Measurements from ENCODE around the gene SNRNP35. TPM values are rescaled to one million over a fixed set of nuclear protein-coding genes. Genes with fewer than 3 reads are reported as not detected.

Gene SNRNP35
- total and polyA plus RNA-seq, 2 of the 8 experiments (the other 6 are each of a cell fraction or from before 2014, with no cell fraction given): 8.0 to 16.9 TPM

- Histone ChIP-seq H3K18ac (ENCODE audit: extremely low read depth, low read length) (no peak overlapping the region), H3K9ac (replicated peaks in 1 of 4; ENCODE audit: extremely low read depth in 1 of 4, low read depth in 3 of 4, low read length in 3 of 4) (no peak overlapping the region), H3K36me3 (ENCODE audit: control insufficient read depth in 2 of 4, insufficient read depth in 4 of 4, low read length in 3 of 4) (no peaks in the 10 kb centered on the region), H2AFZ (ENCODE audit: low read length) (no peak overlapping the region), H2BK20ac (ENCODE audit: low read length) (no peak overlapping the region), H3K4me3 (ENCODE audit: extremely low read depth in 1 of 4, insufficient read depth in 2 of 4, low read depth in 3 of 4, low read length in 4 of 4) (no peak overlapping the region), H2BK5ac (ENCODE audit: low read depth, low read length) (no peak overlapping the region), H3K4me1 (replicated peaks in 1 of 4; ENCODE audit: control insufficient read depth in 3 of 4, insufficient read depth in 4 of 4, low read length in 3 of 4) (peaks cover 0 to 2% (median 0%) of the 10 kb centered on the region in 4 experiments; a peak in 1 of 7 replicates), H3K14ac (ENCODE audit: insufficient read length) (no peak overlapping the region), H2BK12ac (ENCODE audit: low read depth, low read length) (no peak overlapping the region), H4K91ac (replicated peaks; ENCODE audit: insufficient read length, low read length) (no peak overlapping the region), H4K5ac (ENCODE audit: insufficient read length, low read depth, low read length) (no peak overlapping the region), H3K79me2 (ENCODE audit: control insufficient read depth in 1 of 2, insufficient read depth in 2 of 2, low read length in 2 of 2) (no peaks in the 10 kb centered on the region), H3K27ac (ENCODE audit: low read depth, low read length) (no peak overlapping the region), H3K27me3 (replicated peaks in 1 of 4; ENCODE audit: control insufficient read depth in 3 of 4, extremely low read depth in 1 of 4, insufficient read depth in 3 of 4, low read length in 3 of 4) (no peaks in the 10 kb centered on the region), H3K23me2 (ENCODE audit: low read depth, low read length) (no peaks in the 10 kb centered on the region), H4K8ac (ENCODE audit: extremely low read depth, insufficient read depth, low read length) (no peak overlapping the region), H3K23ac (ENCODE audit: insufficient read length) (no peak overlapping the region), H3K79me1 (ENCODE audit: low read depth, low read length) (no peaks in the 10 kb centered on the region), H3K4ac (replicated peaks; ENCODE audit: insufficient read length, low read depth, low read length) (no peak overlapping the region), H2BK120ac (replicated peaks; ENCODE audit: low read depth, low read length) (no peak overlapping the region), H3K56ac (replicated peaks; ENCODE audit: insufficient read length, low read depth, low read length) (no peak overlapping the region), H3K4me2 (ENCODE audit: insufficient read depth in 1 of 2, low read depth in 2 of 2, low read length in 2 of 2) (no peak overlapping the region), H2BK15ac (ENCODE audit: low read length) (no peak overlapping the region), H3K9me3 (ENCODE audit: insufficient read depth in 2 of 2, low read depth in 1 of 2, low read length in 1 of 2) (no peaks in the 10 kb centered on the region), H2AK5ac (ENCODE audit: low read depth, low read length) (no peak overlapping the region), H4K20me1 (replicated peaks in 1 of 2; ENCODE audit: control insufficient read depth in 1 of 2, insufficient read depth in 2 of 2, low read length in 2 of 2) (no peaks in the 10 kb centered on the region)
- FAIRE-seq (no peak), DNase-seq (ENCODE audit: low read depth in 1 of 2, low spot score in 2 of 2) (no peak)
- CTCF ChIA-PET (ENCODE audit: partially characterized antibody): interaction anchor here (0.7 kb wide), 1 partner anchor 35 kb away, joined by 3 read pairs; no protein-coding TSS in a partner anchor
- POLR2A ChIA-PET (ENCODE audit: partially characterized antibody): interaction anchor here (1.6 kb wide), 1 partner anchor 11 kb away, joined by 3 read pairs; the partner anchor contains the start of gene SNRNP35
- 89% methylated on average over 4 of the region's 4 CpGs; no CpG with 5 or more reads in 1 of the 2 experiments for WGBS, 2 experiments (ENCODE audit: extremely low coverage in 1 of 2, insufficient coverage in 1 of 2, insufficient read length in 1 of 2, insufficient replicate concordance in 2 of 2, low coverage in 1 of 2, low lambda C conversion rate in 2 of 2, missing lambda C conversion rate in 1 of 2)
- TF ChIP-seq GABPA (IDR thresholded peaks at IDR 0.05; ENCODE audit: borderline replicate concordance, insufficient read depth, low read length): no peak
- TF ChIP-seq TBP (IDR thresholded peaks at IDR 0.05; ENCODE audit: low read depth, low read length): no peak
- TF ChIP-seq CEBPB (IDR thresholded peaks at IDR 0.05; ENCODE audit: low read depth, low read length): no peak
- TF ChIP-seq CHD1 (IDR thresholded peaks at IDR 0.05; ENCODE audit: low read depth, low read length): no peak
- no peak for TF ChIP-seq RXRA (IDR thresholded peaks at IDR 0.05; ENCODE audit: insufficient read depth, low read depth, low read length)
- TF ChIP-seq PHF8 (conservative IDR thresholded peaks at IDR 0.05; ENCODE audit: low read depth, low read length): no peak
- no peak for TF ChIP-seq TEAD4 (IDR thresholded peaks at IDR 0.05; ENCODE audit: low read depth, low read length)
- no peak for TF ChIP-seq ASH2L (IDR thresholded peaks at IDR 0.05; ENCODE audit: low read length)
- no peak for TF ChIP-seq HDAC6 (IDR thresholded peaks at IDR 0.05; ENCODE audit: low read depth, low read length)
- TF ChIP-seq POLR2AphosphoS5 (IDR thresholded peaks at IDR 0.05; ENCODE audit: low read depth, low read length): no peak
- no peak for TF ChIP-seq USF2 (IDR thresholded peaks at IDR 0.05; ENCODE audit: low read length)
- TF ChIP-seq BACH1 (IDR thresholded peaks at IDR 0.05; ENCODE audit: low read length): no peak
- TF ChIP-seq FOSL1 (IDR thresholded peaks at IDR 0.05; ENCODE audit: insufficient read depth, low read depth, low read length): no peak
- no peak for TF ChIP-seq CTBP2 (IDR thresholded peaks at IDR 0.05; ENCODE audit: borderline replicate concordance, insufficient read depth, insufficient read length, low read length)
These were observed 11.6 kb upstream of the SNRNP35 start for GRCh38 chr12:123446333-123446713.

Data from H1 (cell line).